Ectodermal cell (in vitro differentiated cells): ENCODE results near the gene PIMREG.

Source experiments
- H3K27ac ChIP-seq: 2 replicates; pipeline ENCODE4 v1.7.0; 2013; ENCODE audit warnings: mild to moderate bottlenecking, low read depth, low read length; ENCODE audit not compliant: insufficient read depth, poor library complexity, severe bottlenecking
- H3K27me3 ChIP-seq: 2 replicates; pipeline ENCODE4 v1.7.0; 2013; ENCODE audit warnings: mild to moderate bottlenecking, low read length; ENCODE audit not compliant: insufficient read depth, control insufficient read depth, poor library complexity, severe bottlenecking
- H3K36me3 ChIP-seq: one replicate; pipeline ENCODE4 v1.7.0; 2013; ENCODE audit warnings: low read length; ENCODE audit not compliant: control insufficient read depth, insufficient read depth
- H3K4me1 ChIP-seq: one replicate; pipeline ENCODE4 v1.7.0; 2013; ENCODE audit warnings: low read length; ENCODE audit not compliant: control insufficient read depth, insufficient read depth
- H3K4me3 ChIP-seq: 2 replicates; pipeline ENCODE4 v1.7.0; 2013; ENCODE audit warnings: low read depth, low read length, control low read depth; ENCODE audit not compliant: insufficient read depth
- H3K9me3 ChIP-seq: 2 replicates; pipeline ENCODE4 v1.7.0; 2013; ENCODE audit warnings: mild to moderate bottlenecking, low read length, moderate library complexity; ENCODE audit not compliant: control insufficient read depth
- WGBS, 2 experiments: methylation state at CpG; one replicate each; pipeline ENCODE4 v1.1.7; 2013; ENCODE audit warnings: missing lambda C conversion rate in 2 of 2; 5-methylcytosine and 5-hydroxymethylcytosine counted together

Gene PIMREG

DNA sequence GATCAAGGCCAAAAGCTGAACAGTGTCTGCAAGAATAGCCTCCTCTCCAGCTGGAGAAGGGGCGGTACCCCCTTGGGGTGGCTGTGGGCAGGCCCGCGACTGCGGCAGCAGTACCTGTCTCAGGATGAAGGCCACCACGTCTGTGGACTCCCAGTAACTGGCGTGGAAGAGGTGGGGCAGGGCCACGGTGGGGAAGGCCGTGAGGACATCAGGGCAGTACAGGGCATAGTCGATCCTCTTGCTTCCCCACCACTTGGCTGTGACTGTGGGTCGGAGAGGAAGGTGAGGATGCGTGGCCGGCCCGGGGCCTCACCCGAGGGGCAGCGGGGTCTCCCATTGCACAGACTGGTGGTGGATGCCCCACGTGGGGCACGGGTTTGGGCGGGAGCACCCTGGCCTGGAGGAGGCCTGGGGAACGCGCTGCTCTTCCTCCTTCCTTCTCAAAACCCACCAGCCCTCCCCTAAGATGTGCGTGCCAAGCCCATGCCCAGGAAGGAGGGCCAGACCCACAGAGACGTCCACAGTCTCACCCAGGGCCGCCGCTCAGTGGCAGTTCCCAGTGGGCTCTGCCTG lies 26.0 kb downstream of the PIMREG start:
- no peak overlapping the region for H3K4me3 ChIP-seq
- WGBS, 2 experiments: 95 to 96% methylated on average over 24 of the region's 24 CpGs
- H3K4me1 ChIP-seq: peaks cover 23% of the 10 kb centered on the region
- H3K9me3 ChIP-seq: no peaks in the 10 kb centered on the region
- no peak overlapping the region for H3K27ac ChIP-seq
- no peaks in the 10 kb centered on the region for H3K27me3 ChIP-seq
- H3K36me3 ChIP-seq: no peaks in the 10 kb centered on the region

DNA sequence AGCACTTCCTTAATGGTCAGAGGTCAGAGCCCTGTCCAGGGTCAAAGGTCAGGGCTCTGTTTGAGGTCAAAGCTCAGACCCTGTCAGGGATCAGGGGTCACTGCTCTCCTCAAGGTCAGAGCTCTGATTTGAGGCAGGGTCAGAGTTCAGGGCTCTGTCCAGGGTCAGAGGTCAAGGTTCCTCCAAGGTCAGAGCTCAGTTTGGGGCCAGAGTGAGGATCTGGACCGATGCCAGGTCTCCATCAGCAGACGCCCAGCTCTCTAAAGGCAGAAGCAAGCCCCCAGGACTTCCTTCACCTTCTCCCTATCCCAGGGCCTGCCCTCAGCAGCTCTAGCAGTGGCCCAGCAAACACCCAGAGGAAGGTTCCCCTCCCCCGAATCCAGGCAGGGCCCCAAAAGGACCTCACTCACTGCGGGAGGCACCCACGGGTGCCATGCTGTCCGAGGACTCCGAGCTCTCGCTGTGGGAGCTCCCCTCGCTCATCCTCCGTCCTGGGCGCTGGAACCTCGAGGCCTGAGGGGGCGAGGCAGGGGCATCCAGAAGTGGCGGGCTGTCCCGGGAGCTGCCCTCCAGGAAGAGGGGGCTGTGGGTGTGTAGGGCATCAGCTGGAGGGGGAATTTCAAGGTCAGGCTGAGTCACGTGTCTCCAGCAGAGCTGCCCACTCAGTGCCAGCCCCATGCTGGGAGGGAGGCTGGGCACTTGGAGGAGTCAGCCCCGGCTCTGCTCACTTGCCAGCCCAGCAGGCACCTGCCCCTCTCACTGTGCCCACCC lies 26.7 kb downstream of the PIMREG start:
- Histone ChIP-seq H3K36me3 (no peaks in the 10 kb centered on the region), H3K27me3 (no peaks in the 10 kb centered on the region), H3K27ac (no peak overlapping the region), H3K4me1 (peaks cover 25% of the 10 kb centered on the region), H3K4me3 (no peak overlapping the region), H3K9me3 (no peaks in the 10 kb centered on the region)
- 88 to 91% methylated on average over 17 of the region's 17 CpGs for WGBS, 2 experiments

DNA sequence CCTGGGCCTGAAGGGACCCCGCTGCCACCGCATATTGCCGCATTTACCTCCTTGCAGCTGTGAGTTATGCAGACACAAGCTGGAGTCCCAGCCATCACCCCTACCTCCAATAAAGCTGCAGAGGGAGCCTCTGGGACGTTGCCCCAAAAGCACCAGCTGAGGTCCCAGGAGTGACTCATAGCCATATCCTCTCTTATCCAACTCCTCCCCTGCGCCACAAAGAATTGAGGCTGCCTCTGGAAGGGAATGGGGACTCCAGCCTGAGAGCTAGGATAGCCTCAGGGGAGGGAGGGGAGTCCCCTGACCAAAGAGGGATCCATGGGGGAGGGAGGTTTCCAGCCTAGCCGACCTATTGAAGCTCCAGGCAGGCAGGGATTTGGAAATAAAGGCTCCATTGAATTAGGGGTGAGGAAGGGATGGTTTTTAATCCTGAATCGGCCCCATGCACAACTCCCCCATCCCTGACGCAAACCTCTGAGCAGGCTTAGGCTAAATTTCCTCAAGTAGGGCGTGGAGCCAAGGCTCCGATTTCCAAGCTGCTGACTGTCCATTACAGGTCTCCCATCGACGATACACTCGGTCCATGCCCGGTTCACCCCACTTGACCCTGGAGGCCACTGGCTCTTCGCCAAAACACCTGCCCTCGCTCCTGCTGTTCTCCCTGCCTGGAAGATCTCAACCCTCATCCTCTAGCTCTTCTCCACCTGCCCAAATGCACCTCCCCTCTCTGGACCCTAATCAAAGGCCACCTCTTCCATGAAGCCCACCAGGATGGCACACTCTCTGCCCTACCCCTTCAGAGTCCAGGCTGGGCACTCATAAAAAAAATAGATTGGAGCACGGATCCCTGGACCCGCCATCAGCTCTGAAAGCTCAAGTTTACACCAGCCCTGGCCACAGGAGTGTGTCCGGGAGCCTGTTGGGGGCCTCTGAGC lies 27.5 kb downstream of the PIMREG start:
- Histone ChIP-seq H3K4me1 (peaks cover 25% of the 10 kb centered on the region), H3K27me3 (no peaks in the 10 kb centered on the region), H3K4me3 (no peak overlapping the region), H3K9me3 (no peaks in the 10 kb centered on the region), H3K36me3 (no peaks in the 10 kb centered on the region), H3K27ac (no peak overlapping the region)
- whole genome bisulfite sequencing, 2 experiments: 71 to 76% methylated on average over 19 of the region's 19 CpGs

DNA sequence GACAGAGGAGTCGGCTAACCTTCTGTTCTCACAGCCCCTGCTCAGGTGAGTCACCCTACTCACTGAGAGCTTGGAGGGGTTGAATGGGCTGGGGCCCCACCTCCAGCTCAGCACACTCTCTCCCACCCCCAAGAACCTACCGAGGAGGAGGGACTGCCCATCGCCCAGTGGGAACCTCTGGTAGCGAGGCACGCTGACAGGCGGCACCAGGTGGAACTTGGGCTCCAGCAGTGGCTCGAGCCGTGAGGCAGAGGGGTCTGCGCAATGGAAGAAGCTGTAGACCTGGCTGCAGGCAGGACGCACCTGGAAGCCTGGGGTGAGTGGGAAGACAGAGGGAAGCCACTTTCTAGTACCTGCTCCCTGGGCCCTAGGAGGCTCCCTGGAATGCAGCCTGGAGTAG lies 28.3 kb downstream of the PIMREG start:
- H3K36me3 ChIP-seq: no peaks in the 10 kb centered on the region
- no peaks in the 10 kb centered on the region for H3K9me3 ChIP-seq
- H3K4me3 ChIP-seq: no peak overlapping the region
- no peaks in the 10 kb centered on the region for H3K27me3 ChIP-seq
- H3K27ac ChIP-seq: no peak overlapping the region
- peaks cover 25% of the 10 kb centered on the region for H3K4me1 ChIP-seq
- 88 to 89% methylated on average over 10 of the region's 10 CpGs for WGBS, 2 experiments

GRCh38 chr17:6473128-6473767 lies 29.0 kb downstream of the PIMREG start:
- H3K36me3 ChIP-seq: no peaks in the 10 kb centered on the region
- no peaks in the 10 kb centered on the region for H3K27me3 ChIP-seq
- no peak overlapping the region for H3K4me3 ChIP-seq
- peaks cover 25% of the 10 kb centered on the region for H3K4me1 ChIP-seq
- WGBS, 2 experiments: 48 to 51% methylated on average over 14 of the region's 14 CpGs
- H3K9me3 ChIP-seq: no peaks in the 10 kb centered on the region
- H3K27ac ChIP-seq: no peak overlapping the region

DNA sequence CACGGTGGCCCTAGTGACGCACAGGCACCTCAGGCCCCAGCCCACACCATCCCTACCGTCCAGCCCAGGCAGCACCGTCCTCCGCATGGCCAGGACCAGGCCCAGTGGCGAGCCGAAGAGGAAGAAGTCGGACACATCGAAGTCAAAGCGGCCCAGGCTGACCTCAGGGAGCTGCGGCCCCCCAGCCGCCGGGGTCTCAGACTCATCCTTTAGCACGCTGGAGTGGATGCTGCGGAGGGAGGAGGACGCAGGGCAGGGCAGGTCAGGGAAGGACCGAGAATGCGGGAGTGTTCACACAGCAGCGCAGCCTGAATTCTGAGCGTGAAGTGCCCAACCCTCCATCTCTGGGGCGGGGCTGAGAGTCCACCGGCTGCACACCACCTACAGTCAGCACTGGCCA lies 30.1 kb downstream of the PIMREG start:
- H3K4me3 ChIP-seq: no peak overlapping the region
- no peaks in the 10 kb centered on the region for H3K36me3 ChIP-seq
- H3K4me1 ChIP-seq: peaks cover 29% of the 10 kb centered on the region
- H3K27ac ChIP-seq: no peak overlapping the region
- 91 to 93% methylated on average over 22 of the region's 22 CpGs for WGBS, 2 experiments
- no peaks in the 10 kb centered on the region for H3K27me3 ChIP-seq
- H3K9me3 ChIP-seq: no peaks in the 10 kb centered on the region

DNA sequence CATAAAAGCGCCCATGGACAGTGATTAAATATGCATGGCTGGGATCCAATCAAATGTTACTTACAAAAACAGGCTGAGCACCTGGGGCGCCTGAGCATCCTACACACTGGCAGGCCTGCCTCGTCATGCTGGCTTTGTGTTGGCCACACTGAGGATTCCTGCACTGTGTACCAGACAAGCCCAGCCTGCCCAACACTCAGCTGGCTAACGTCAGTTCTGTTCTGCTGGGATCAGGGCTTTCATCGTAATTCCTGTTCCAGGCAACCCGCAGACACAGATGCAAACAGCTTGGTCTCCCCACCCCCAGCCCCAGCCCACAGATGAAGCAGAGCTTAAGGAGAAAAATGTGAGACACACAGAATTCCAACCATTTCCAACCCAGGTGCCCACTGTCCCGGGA lies 30.7 kb downstream of the PIMREG start:
- Histone ChIP-seq H3K9me3 (no peaks in the 10 kb centered on the region), H3K27ac (no peak overlapping the region), H3K27me3 (no peaks in the 10 kb centered on the region), H3K36me3 (no peaks in the 10 kb centered on the region), H3K4me1 (peaks cover 31% of the 10 kb centered on the region), H3K4me3 (no peak overlapping the region)
- 74 to 76% methylated on average over 7 of the region's 7 CpGs for WGBS, 2 experiments

GRCh38 chr17:6475411-6475810 lies 31.2 kb downstream of the PIMREG start:
- Histone ChIP-seq H3K27me3 (no peaks in the 10 kb centered on the region), H3K9me3 (no peaks in the 10 kb centered on the region), H3K36me3 (no peaks in the 10 kb centered on the region), H3K27ac (no peak overlapping the region), H3K4me1 (peaks cover 36% of the 10 kb centered on the region), H3K4me3 (no peak overlapping the region)
- 78 to 86% methylated on average over 4 of the region's 4 CpGs for WGBS, 2 experiments

- Histone ChIP-seq H3K4me1 (peaks cover 38% of the 10 kb centered on the region), H3K36me3 (no peaks in the 10 kb centered on the region), H3K27ac (no peak overlapping the region), H3K9me3 (no peaks in the 10 kb centered on the region), H3K27me3 (no peaks in the 10 kb centered on the region), H3K4me3 (no peak overlapping the region)
- 90 to 91% methylated on average over 7 of the region's 8 CpGs for WGBS, 2 experiments
These were observed 32.0 kb downstream of the PIMREG start for GRCh38 chr17:6476076-6476809.
